ENCODE data around the gene TLE3. TPM values are rescaled to one million over a fixed set of nuclear protein-coding genes. Genes with fewer than 3 reads are reported as not detected.

Gene TLE3
- total RNA-seq, 1 donor from 2014 or later: 13.4 TPM

DNA sequence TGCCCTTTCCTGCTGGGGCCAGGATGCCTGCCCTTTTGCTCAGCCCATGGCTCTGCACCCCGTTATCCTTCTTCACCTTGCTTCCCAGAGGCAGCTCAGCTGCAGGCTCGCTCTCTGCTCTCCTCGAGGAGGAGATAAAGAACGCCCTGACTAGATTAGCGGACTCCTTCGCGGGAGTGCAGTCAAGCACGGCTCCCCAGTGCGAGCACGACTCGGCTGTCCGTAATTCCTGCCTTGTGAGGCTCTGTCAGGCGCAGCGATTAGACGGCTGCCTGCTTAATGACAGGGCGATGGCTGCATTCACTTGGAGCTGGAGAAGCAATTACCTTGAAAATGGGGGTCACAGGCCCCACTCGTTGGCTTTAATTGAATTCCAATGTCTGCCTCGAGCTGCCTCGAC lies 25.9 kb downstream of the TLE3 start:
- ATAC-seq (ENCODE audit: poor library complexity) (no peak), DNase-seq (no peak)
- intact Hi-C loops (cut with DNase I): no loop called here

DNA sequence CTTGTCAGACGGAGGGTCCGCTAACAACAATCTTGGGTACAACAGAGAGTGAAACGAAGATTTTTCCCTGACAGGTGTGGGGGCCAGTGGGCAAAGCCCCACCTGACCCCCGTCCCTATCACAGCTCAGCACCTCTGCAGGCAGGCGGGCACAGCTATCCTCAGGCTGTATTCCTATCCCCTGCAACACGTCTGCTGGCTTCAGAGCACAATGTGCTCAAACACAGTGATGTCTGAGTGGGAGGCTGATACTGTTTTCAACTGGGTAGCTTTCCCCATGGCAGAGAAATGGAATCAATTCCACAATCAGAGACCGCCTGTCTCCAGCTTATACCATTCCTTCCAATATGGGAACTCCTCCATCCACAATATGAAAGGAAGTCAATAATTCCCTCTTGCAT lies 28.0 kb downstream of the TLE3 start:
- ATAC-seq (ENCODE audit: poor library complexity) (no peak), DNase-seq (no peak)
- intact Hi-C loops (cut with DNase I): no loop called here

DNA sequence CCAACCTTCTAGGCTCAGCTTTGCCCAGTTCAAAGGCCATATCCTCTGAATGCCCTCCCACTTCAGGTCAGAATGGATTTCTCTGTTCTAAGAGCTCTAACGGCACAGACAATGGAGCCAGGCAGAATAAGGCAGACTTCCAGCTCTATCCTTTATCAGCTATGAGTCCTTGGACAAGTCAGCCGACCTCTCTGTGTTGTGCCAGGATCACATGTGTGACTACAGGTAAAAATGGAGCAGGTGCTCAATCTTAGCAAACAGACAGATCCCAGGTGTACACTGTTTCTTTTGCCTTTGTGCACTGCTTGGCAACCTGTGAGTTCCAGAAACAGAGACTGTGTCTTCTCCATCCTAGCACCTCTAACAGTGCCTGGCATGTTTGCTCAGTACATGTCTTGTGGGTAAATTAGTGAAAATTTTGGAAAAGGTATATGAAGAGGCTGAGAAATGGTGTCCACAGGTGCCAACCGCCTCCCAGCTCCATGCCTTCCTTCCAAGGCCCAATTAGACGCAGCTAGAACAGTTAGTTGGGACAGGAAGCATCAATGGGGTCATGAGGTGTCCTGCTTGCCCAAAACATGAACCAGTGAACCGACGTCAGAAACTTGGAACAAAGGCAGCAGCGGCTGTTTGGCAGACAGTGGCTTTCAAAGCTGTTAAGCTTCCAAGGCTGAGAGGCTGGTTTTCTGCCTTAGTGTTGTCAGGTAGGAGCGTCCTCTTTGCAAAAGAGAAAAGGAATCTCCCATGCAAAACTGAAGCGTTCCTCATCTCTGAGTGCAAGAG lies 28.7 kb downstream of the TLE3 start:
- intact Hi-C loops (cut with DNase I): no loop called here
- DNase-seq (no peak), ATAC-seq (ENCODE audit: poor library complexity) (peak; percentile 73)

DNA sequence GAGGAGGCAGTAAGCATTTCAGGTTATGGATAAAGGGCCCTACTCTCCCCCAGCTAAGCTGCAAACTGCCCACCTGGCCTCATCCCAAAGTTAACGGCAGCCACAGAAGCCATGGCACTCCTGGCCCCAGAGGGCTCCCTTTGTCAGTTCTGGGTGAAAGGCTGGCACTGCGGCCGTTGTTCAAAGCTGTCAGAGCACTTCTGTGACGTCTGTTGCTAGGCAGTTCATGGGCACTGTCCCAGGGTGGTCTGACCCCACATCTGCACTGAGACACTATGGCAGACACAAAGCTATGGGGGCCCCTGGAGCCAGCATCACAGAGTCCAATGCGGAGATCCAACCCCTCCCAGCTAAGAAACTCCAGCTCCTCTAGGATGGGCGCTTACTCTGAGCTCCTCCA lies 30.0 kb downstream of the TLE3 start:
- intact Hi-C loops (cut with DNase I): no loop called here
- DNase-seq: no peak
- no peak for ATAC-seq (ENCODE audit: poor library complexity)

DNA sequence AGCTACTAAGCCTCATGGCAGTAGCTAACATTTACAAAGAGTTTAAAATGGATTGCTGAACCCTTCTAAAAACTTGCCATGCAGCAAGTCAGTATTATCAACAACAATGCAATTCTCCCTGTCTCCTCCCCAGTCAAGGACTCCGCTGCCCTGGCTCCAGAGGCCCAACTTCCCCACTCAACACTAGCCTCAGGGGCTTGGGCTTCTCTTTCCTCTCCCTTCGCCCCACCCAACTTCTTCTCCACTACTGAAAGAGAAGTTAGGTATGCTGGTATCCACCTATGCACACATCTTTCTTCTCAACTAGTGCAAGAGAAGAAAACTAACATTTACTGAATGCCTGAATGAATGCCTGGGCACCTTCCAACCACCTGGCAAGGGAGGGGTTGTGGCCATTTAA lies 30.7 kb downstream of the TLE3 start:
- ATAC-seq (ENCODE audit: poor library complexity): no peak
- intact Hi-C loops (cut with DNase I): no loop called here
- no peak for DNase-seq

DNA sequence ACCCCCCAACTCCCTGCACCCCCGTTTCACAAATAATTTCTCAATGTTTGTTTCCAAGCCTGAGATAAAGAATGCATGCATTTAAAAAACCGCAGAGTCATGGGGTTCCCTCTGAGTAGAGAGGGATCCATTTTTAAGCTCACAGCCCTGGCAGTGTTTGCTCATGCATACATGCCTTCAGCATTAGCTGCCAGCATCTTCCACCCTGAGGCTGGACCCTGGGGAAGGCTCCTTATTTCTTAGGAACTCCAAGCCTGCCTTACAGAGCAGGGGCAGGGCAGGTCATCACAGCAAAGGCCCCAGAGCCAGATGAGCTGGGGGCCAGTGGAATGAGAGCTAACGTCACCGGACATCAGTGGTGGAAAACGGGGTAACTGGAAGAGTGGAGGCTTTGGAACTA lies 31.3 kb downstream of the TLE3 start:
- intact Hi-C loops (cut with DNase I): no loop called here
- no peak for ATAC-seq (ENCODE audit: poor library complexity)
- no peak for DNase-seq

DNA sequence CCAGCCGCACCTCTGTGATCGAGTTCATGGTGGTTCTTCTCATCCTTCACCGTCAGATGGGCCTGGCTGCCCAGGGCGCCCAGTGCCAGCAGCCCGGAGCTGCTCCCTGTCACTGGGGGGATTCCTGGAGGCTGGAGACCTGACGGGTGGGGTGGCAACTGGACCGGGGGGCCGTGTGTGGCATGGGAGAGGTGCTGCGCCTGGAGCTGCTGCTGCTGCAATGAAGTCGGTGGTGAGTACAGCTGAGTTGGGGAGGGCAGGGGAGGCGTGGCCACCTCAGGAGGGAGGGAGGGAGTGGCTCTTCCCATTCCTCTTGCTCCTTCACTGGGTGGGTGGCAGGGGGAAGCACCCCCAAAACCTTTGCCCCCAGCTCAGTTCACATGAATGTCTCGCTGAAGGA lies 31.7 kb downstream of the TLE3 start:
- intact Hi-C loops (cut with DNase I): no loop called here

DNA sequence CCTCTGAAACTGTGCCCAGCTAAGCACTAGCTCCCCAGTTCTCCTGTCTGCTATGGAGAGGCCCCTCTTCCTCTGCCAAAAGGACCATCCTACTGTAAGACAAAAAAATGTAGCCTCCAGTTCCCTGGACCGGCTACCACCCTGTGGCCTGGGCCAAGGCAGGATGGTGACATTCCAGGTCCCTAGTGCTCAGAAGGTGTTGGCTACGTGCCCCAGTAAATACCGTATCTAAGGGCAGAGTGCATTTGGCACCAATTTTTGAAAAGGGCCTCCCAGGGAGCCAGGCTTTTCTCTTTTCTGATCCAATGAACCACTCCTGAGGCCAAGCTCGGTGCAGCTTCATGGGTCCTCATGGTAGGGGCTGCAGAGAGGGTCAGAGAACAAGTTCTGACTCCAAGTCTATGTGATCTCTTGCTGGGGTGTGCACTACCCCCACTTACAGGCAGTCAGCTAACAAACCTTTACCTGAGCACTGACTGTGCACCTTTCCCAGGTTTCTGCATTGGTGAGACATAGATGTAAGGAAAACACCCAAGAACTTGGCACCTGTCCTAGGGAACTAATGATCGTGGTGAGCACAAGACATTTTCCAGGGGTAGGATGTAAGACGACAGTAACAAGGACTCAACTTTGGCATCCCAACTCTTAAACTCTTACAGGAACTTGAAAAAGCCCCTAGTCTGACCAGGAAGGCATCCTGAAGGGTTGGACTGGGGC lies 32.6 kb downstream of the TLE3 start:
- DNase-seq (no peak), ATAC-seq (ENCODE audit: poor library complexity) (peak; percentile 24)
- intact Hi-C loops (cut with DNase I): no loop called here

More for the DNA sequence above, 31.7 kb downstream of the TLE3 start:
- DNase-seq: no peak
- no peak for ATAC-seq (ENCODE audit: poor library complexity)

DNA sequence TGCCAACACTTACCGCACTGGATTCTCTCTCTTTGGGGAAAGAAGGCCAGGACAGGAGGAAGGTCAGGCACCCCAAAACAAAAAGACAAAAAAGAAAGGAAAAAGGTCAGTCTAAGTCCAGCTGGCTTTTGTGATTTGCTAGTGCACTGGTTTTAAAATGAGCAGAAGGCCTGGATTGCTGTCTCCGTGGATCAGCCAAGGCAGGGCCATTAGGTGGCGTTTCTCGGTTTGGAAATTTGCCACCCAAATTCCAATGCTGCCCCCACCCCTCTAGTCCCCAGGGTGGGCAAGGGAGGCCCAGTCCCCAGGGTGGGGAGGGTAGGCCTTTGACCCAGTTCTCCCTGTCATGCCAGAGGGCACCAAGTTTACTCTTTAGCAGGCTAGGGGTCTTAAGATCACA lies 33.3 kb downstream of the TLE3 start:
- ATAC-seq (ENCODE audit: poor library complexity): no peak
- DNase-seq: no peak
- intact Hi-C loops (cut with DNase I): no loop called here

DNA sequence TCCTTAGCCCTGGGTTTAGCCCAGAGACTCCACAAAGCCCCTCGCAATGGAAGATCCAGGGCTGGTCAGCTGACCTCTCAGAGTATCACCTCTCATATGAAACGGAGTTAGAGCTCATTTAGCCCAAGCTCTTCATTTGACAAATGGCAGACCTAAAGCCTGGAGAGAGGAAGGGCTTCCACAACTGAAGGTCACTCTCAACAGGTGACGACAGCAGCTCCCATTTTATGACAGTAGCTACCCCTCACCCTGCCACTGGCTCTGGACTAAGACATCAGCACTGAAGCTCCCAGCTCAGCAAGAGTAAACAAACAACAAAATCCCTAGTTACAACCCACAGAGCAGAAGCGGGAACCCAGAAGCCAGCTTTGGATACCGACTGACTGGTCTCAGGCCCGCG lies 33.7 kb downstream of the TLE3 start:
- ATAC-seq (ENCODE audit: poor library complexity) (peak; percentile 24), DNase-seq (no peak)
- intact Hi-C loops (cut with DNase I): no loop called here

DNA sequence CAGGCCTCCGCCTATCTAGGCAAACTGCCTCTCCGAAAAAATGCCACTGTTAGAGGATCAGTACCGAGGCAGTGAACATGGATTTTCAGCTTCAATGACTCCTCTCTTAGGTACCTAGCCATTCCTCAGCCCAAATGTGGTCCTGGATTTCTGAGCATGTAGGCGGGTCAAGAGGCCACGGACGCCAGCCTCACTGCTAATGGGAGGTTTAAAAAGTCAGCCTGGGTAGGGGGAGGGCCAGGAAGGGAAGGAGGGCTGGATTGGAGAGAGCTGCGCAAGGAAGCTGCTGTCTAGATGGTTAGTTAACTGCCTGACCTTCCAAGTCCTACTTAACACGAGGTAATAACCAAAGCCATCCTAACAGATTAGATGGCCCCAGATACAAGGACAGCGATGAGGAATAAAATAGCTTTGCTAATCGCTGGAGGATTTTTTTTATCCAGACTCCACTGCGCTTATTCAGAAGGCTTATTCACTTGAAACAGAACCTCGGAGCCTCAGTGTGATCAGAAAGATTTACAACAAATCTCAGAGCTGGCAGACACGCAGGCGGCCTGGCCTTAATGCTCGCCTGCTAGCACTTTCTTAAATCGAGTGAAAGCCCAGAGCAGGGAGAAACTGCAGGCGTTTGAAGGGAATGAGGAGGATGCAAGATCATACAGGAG lies 34.3 kb downstream of the TLE3 start:
- intact Hi-C loops (cut with DNase I): no loop called here
- DNase-seq (no peak), ATAC-seq (ENCODE audit: poor library complexity) (no peak)

DNA sequence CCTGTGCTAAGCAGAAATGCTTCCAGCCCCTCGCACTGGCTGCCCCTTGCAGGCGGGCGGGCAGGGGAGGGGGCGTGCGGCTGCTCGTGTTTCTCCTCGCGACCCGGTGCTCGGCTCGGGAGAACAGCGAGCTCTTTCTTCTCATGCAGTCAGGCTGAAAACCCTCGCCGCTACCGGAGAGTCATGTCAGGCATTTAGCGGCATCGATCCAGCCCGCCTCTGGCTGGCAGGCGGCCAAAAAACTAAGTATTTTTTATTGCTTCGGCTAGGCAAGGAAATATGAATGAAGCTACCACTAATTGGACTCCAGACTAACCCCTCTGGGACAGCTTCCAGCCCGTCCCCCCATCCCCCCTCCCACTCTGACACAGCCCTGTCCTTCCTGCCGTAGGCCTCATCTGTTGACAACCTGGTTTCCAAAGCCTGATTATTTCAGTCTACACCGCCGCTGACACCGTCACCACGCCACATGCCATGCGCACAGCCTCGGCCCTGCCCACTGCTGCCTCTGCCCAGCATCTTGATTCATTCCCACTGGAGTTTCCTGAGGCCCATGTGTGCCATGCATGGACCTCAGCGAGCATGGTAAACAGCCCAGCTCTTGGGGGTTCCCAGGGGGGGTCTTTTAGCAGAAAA lies 35.3 kb downstream of the TLE3 start:
- ATAC-seq (ENCODE audit: poor library complexity) (peak; percentile 93), DNase-seq (peak; percentile 83)
- intact Hi-C loops (cut with DNase I): no loop called here

DNA sequence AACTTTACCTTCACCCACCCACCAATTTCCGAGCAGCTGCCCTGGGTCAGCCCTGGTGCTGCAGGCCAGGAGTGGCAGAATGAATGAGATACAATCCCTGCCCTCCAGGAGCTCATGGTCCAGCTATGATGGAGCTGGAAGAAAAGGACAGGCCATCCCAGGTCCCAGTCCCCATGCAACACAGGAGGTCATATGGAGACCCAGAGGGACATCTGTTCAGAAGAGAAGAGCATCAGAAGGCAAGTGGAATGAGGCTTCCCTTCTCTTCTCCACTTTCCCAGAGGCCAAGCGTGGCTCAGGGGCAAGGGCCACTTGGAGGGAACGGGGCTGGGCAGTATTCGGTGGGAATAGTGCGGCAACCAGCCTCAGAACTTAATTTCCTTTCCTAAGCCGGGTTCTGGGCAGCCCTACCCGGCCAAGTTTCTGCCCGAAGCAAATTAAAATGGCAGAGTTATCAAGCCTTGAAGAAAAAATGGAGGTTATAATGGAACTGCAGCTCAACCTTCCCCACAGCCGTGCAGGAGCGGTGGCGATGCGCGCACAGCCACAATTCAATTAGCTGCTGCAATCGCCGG lies 35.9 kb downstream of the TLE3 start:
- intact Hi-C loops (cut with DNase I): no loop called here
- no peak for ATAC-seq (ENCODE audit: poor library complexity)
- DNase-seq: no peak

DNA sequence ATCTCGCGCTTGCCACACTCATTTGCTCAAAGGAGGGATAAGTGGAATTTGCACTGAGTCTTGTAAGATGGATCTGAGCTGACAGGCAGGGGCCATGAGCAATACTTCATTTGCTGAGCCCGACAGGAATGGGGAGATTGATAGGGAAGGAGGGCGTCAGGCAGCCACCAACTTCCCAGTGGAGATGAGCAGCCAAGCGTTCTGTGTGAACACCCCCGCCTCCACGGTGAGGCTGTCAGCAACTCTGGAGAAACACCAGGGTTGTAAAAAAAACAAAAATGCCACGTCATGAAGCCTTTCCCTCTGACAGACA lies 36.8 kb downstream of the TLE3 start:
- no peak for DNase-seq

DNA sequence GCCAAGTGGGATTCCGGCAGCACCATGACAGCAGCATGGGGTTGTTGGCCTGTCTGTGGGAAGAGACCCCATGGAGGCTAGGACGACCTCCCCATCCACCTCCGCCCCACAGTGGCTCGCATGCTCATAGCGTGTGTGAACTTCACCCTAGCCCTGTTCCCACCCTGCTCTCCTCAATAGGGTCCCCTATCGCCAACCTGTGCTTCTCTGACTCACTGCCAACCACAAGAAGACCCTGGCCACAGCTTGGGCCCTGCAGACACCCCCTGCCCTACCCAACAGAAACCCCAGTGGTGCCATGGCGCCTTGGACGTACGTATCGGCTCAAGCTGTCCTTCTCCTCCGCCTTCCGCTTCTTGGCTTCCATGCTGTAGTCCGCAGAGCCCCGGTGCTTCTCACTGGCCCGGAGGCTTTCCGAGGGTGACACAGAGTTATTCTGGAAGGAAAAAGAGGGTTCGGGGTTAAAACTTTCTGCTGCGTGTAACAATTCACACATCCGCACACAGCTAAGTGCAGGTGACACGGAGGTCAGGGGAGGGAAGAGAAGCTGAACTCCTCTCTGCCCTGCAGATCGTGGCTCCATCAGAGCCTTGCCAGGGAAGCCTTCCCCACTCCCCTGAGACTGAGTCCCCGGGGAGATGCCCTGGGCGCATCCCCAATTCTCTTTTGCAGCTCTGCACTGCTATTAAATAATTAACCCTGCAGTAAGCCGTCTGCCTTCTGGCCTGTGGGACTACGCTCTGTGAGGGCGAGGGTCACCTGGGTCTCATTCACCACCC lies 37.3 kb downstream of the TLE3 start:
- no peak for ATAC-seq (ENCODE audit: poor library complexity)
- intact Hi-C loops (cut with DNase I): no loop called here
- DNase-seq: no peak

More for the DNA sequence above, 36.8 kb downstream of the TLE3 start:
- intact Hi-C loops (cut with DNase I): no loop called here
- ATAC-seq (ENCODE audit: poor library complexity): no peak

DNA sequence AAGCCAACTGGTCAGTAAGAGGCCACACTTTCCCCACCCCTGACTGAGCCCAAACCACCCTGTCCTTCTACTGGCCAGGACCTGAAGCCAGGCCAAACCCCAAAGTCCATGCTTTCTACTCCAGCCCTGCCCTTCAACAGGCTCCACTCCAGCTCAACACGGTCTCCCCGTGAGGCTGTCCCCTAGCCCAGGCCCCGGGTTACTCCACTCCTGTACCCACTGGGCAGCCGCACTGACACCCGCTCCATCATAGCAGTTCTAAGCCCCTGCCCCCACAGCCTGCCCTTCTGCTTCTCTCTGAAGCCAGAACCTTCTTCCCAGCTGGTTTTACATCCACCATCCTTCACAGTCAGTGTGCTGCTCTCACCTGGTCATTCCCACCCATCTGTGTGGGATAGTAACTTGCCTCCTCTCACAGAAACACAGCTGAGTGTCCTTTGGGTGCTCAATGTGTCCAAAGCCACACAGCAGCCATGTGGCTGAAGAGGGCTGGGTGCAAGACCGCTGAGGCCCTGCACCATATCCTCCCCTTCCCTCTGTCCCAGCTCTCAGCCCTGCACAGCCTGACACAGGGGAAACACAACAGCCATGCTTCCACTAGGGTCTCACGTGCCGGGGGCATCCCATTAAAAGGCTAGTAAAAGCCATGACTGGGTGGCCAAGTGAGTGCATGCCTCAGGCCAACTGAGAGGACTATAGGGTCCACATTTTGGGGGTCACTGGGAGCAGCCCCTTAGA lies 38.1 kb downstream of the TLE3 start:
- ATAC-seq (ENCODE audit: poor library complexity): no peak
- no peak for DNase-seq
- intact Hi-C loops (cut with DNase I): no loop called here

DNA sequence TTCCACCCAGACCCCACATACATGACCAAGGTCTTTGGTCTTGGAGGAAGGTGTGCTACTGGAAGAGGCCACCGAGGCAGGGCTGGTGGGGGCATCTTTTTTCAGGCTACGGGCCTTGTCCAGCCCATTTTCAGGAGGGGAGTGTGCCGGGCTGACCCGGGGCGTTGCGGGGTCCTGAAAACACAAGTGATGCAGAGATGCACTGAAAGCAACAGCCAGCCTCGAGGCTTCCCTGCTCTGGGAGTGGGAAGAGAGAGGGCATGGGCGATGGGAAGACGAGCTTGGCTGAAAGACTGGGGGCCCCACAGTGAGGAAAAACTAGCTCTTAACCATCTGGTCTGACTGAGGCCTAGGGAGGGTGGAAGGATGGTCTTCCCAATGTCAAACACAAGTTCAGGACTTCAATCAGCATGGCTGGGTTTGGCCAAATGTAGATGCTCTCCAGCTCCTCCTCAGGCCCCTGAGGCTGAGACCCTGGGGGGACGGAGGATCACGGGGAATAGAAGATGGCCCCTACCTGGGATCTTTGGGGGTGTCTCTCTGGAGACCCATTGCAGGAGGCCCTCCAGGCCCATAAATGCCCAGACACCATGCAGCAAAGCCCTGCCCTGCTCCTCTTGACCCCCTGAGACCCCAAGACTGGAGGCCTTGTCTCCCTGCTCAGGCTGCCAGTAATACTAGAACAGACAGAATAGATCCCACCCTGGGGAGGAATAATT lies 38.9 kb downstream of the TLE3 start:
- intact Hi-C loops (cut with DNase I): no loop called here
- ATAC-seq (ENCODE audit: poor library complexity): no peak
- no peak for DNase-seq

Measured in Right ventricle myocardium superior (tissue), 1 donor.